ENCODE results near the gene SRD5A1. TPM values are rescaled to one million over a fixed set of nuclear protein-coding genes. Genes with fewer than 3 reads are reported as not detected.

Gene SRD5A1
- total RNA-seq, 1 experiment from 2014 or later: 52.3 TPM

GRCh38 chr5:6623941-6624340 lies 9.3 kb upstream of the SRD5A1 start:
- POLR2A ChIA-PET (ENCODE audit: unreplicated experiment): no interaction called here
- CTCF ChIA-PET: no interaction called here
- peaks cover 91% of the 10 kb centered on the region for H3K36me3 ChIP-seq (ENCODE audit: low read depth)

GRCh38 chr5:6626508-6626907 lies 6.7 kb upstream of the SRD5A1 start:
- no peaks in the 10 kb centered on the region for H3K27me3 ChIP-seq (ENCODE audit: insufficient read depth, low read depth)
- H2AFZ ChIP-seq: no peak overlapping the region
- no TSS peak for BruUV-seq (replicated peaks)
- TF ChIP-seq CTCF (conservative IDR thresholded peaks at IDR 0.05) (no peak), EZH2 (IDR thresholded peaks at IDR 0.05; ENCODE audit: low read depth) (no peak)
- H3K4me2 ChIP-seq: no peak overlapping the region
- peaks cover 98% of the 10 kb centered on the region for H3K79me2 ChIP-seq (ENCODE audit: low read depth)
- H3K36me3 ChIP-seq (ENCODE audit: low read depth): peaks cover 96% of the 10 kb centered on the region
- H3K27ac ChIP-seq: no peak overlapping the region
- peaks cover 72% of the 10 kb centered on the region for H4K20me1 ChIP-seq (ENCODE audit: insufficient read depth)
- H3K4me3 ChIP-seq: no peak overlapping the region
- peaks cover 7% of the 10 kb centered on the region for H3K4me1 ChIP-seq (replicated peaks; ENCODE audit: insufficient read depth)
- no peak for DNase-seq
- ChIA-PET CTCF (no interaction called here), POLR2A (ENCODE audit: unreplicated experiment) (no interaction called here)
- no peaks in the 10 kb centered on the region for H3K9me3 ChIP-seq (ENCODE audit: insufficient read depth, low read depth)
- intact Hi-C loops (cut with micrococcal nuclease; ENCODE audit: unreplicated experiment): no loop called here
- no peaks in the 10 kb centered on the region for H3K9me2 ChIP-seq (ENCODE audit: insufficient read depth)
- H3F3A ChIP-seq (ENCODE audit: insufficient read depth, low read depth): peaks cover 14% of the 10 kb centered on the region; the same call in 1 of the 2 replicates

More at GRCh38 chr5:6623941-6624340, 9.3 kb upstream of the SRD5A1 start:
- H3K4me2 ChIP-seq: no peak overlapping the region
- peaks cover 18% of the 10 kb centered on the region; the same call in 1 of the 2 replicates for H3F3A ChIP-seq (ENCODE audit: insufficient read depth, low read depth)
- H3K4me3 ChIP-seq: no peak overlapping the region
- DNase-seq: no peak
- H2AFZ ChIP-seq: no peak overlapping the region
- BruUV-seq (replicated peaks): no TSS peak
- H3K27ac ChIP-seq: no peak overlapping the region
- H3K9me3 ChIP-seq (ENCODE audit: insufficient read depth, low read depth): no peaks in the 10 kb centered on the region
- no peaks in the 10 kb centered on the region for H3K9me2 ChIP-seq (ENCODE audit: insufficient read depth)
- TF ChIP-seq CTCF (conservative IDR thresholded peaks at IDR 0.05): no peak
- TF ChIP-seq EZH2 (IDR thresholded peaks at IDR 0.05; ENCODE audit: low read depth): no peak
- peaks cover 84% of the 10 kb centered on the region for H3K79me2 ChIP-seq (ENCODE audit: low read depth)
- H3K27me3 ChIP-seq (ENCODE audit: insufficient read depth, low read depth): no peaks in the 10 kb centered on the region
- H3K4me1 ChIP-seq (replicated peaks; ENCODE audit: insufficient read depth): no peaks in the 10 kb centered on the region
- intact Hi-C loops (cut with micrococcal nuclease; ENCODE audit: unreplicated experiment): no loop called here
- peaks cover 69% of the 10 kb centered on the region for H4K20me1 ChIP-seq (ENCODE audit: insufficient read depth)

GRCh38 chr5:6631441-6631840 lies 1.8 kb upstream of the SRD5A1 start:
- BruUV-seq (replicated peaks): no TSS peak
- Histone ChIP-seq H3K4me1 (replicated peaks; ENCODE audit: insufficient read depth) (peaks cover 22% of the 10 kb centered on the region), H4K20me1 (ENCODE audit: insufficient read depth) (peaks cover 63% of the 10 kb centered on the region), H3F3A (ENCODE audit: insufficient read depth, low read depth) (no peaks in the 10 kb centered on the region; the same call in 1 of the 2 replicates), H3K4me3 (peak overlapping the region; percentile 72), H3K4me2 (peak overlapping the region; percentile 76), H3K27ac (no peak overlapping the region), H3K9me2 (ENCODE audit: insufficient read depth) (no peaks in the 10 kb centered on the region), H3K79me2 (ENCODE audit: low read depth) (peaks cover 88% of the 10 kb centered on the region), H2AFZ (no peak overlapping the region), H3K9me3 (ENCODE audit: insufficient read depth, low read depth) (no peaks in the 10 kb centered on the region), H3K27me3 (ENCODE audit: insufficient read depth, low read depth) (no peaks in the 10 kb centered on the region), H3K36me3 (ENCODE audit: low read depth) (peaks cover 52% of the 10 kb centered on the region)
- POLR2A ChIA-PET (ENCODE audit: unreplicated experiment): interaction anchor here (0.6 kb wide), 1 partner anchor 253 kb away, joined by 4 read pairs; the partner anchor contains the start of gene MED10
- intact Hi-C loops (cut with micrococcal nuclease; ENCODE audit: unreplicated experiment): loop anchor here (5.0 to 10.0 kb wide), 3 partner anchors 1116 to 1487 kb away; partner anchors contain the start of genes ADAMTS16, FASTKD3 and MTRR
- CTCF ChIA-PET: no interaction called here
- TF ChIP-seq CTCF (conservative IDR thresholded peaks at IDR 0.05) (no peak), EZH2 (IDR thresholded peaks at IDR 0.05; ENCODE audit: low read depth) (no peak)
- DNase-seq: no peak
